HK-2 (cell line): ENCODE measurements around the gene GRIK4.

Source experiments
- DNase-seq: peaks from one replicate; pipeline ENCODE4 v3.0.0-alpha.2; 2018; ENCODE audit not compliant: unreplicated experiment

The GRIK4 gene

GRCh38 chr11:120547811-120548681 is 36.5 kb downstream of the GRIK4 start:
- DNase-seq: peak; percentile 85

- peak; percentile 10 for DNase-seq
Measured at GRCh38 chr11:120548682-120549209, 37.2 kb downstream of the GRIK4 start.

DNA sequence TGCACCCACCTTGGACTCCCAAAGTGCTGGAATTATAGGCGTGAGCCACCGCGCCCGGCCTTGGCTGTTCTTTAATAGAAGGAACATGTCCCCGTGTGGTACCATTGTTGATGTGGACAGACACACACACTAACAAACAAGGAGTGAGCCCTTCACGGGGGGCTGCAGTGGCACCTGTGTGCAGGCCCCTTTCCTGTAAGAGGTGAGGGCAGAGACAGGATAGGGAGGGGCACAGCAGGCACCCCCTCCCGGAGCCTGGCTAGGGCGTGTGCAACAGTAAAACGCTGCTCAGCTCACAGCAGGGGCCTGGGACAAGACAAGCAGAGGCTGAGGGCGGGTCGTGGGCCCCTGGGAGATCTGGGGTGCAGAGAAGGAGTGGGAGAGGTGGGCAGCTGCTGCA is 37.8 kb downstream of the GRIK4 start:
- no peak for DNase-seq

GRCh38 chr11:120550007-120550406 is 38.5 kb downstream of the GRIK4 start:
- DNase-seq: no peak

GRCh38 chr11:120551191-120551590 is 39.6 kb downstream of the GRIK4 start:
- DNase-seq: no peak

DNA sequence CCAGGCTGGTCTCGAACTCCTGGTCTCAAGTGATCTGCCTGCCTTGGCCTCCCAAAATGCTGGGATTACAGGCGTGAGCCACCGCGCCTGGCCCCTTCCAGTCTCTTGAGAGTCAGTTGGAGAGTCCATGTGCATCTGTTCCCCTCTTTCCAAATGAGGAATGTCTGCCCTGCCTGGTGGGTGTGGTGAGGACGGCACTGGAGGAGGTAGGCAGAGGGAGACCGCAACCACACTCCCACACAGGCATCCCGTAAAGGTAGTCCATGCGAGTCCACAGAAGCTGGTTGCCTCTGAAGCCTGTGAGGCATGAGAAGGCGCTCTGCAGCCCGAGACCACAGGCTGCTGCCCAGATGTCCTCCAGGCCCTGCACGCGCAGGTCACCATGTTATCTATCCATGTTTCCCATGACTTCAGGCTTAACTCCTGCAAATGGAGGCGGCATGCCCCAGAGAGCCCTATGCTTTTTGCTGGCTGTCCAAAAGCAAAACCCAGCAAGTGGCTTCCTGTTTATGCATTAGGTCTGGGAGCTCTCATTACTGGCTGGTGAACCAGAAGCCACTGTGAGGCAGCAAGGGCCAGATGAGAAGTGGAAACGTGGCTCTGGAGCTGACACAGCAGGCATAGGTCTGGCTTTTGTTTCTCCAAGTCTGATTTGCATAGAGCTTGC is 43.4 kb downstream of the GRIK4 start:
- DNase-seq: no peak

GRCh38 chr11:120555433-120555773 is 43.9 kb downstream of the GRIK4 start:
- DNase-seq: no peak

- no peak for DNase-seq
Measured at GRCh38 chr11:120556797-120557196, 45.2 kb downstream of the GRIK4 start.

- no peak for DNase-seq
Measured at GRCh38 chr11:120558744-120559431, 47.3 kb downstream of the GRIK4 start.

GRCh38 chr11:120561286-120561685 is 49.7 kb downstream of the GRIK4 start:
- DNase-seq: no peak

- no peak for DNase-seq
Measured at GRCh38 chr11:120562806-120563425, 51.4 kb downstream of the GRIK4 start.

- DNase-seq: no peak
Measured at GRCh38 chr11:120563703-120564572, 52.4 kb downstream of the GRIK4 start.

DNA sequence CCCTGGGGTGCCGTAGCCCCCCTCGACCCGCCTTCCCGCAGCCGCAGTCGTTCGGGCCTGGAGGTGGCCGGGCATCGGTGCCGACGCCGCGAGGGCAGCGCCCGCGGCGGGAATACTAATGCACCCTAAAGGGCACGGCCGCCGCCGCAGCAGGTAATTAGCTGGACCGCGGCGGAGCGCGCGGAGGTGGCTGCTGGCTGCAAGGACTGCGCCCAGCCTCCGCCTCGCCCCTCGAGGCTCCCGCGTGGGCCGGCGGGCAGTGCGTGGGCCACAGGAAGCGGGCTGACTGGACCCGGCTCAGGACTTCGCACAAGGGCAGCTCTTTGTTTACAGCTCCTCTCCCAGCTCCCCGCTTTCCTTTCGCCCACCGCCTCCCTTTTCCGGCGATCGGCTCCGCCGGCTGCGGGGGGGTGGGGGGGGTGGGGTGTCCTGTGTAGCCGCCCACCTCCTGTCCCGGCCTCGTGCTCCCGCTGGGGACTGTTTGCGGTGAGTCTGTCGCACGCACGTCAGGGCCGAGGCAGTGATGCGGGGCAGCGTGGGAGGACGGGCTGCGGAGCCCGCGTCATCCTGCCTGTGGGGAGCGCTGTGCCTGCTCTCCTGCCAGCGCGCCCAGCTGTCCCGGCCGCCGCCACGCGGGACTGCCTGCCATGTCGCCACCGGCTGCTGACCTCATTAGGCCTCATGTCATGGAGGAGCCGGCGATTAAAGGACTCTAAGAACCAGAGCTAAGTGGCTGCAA is 53.2 kb downstream of the GRIK4 start:
- no peak for DNase-seq

- DNase-seq: no peak
Measured at GRCh38 chr11:120565466-120566155, 54.1 kb downstream of the GRIK4 start.

DNA sequence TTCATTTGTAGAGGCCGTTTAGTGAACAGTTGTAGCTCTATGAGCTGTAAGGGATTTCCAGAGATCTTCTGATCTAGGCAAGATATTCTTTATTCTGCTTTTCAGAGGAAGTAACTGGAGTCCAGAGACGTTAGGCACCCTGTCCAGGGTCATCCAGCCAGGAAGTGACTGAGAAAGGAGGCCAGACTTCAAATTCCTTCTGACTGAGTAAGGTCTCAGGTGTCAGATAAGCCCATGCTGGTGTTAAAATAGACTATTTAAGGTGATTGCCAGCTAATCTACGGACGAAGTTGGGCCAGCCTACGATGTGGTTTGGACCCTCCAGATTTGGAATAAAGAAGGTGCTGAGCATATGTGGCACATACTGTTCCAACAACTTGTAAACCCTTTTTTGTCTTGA is 54.6 kb downstream of the GRIK4 start:
- peak; percentile 20 for DNase-seq

GRCh38 chr11:120568572-120569307 is 57.2 kb downstream of the GRIK4 start:
- DNase-seq: no peak

DNA sequence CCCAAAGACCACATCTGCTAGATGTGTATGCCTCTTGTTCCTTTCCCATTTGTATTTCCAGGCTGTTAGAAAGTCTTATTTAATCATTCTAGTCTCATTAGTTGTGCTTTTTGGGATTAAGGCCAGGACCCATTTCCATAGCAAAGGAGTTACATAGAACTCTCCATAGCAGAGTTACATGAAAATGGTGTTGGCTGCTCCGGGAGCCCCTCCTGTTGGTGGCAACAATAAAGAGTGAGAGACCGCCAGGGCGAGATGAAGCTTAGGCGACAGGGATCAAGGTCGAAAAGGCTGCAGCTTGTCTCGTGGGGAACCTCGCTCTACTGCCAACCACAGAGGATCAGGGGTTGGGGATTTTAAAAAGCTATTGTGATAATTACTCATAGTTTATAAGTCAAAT is 58.3 kb downstream of the GRIK4 start:
- DNase-seq: no peak

DNA sequence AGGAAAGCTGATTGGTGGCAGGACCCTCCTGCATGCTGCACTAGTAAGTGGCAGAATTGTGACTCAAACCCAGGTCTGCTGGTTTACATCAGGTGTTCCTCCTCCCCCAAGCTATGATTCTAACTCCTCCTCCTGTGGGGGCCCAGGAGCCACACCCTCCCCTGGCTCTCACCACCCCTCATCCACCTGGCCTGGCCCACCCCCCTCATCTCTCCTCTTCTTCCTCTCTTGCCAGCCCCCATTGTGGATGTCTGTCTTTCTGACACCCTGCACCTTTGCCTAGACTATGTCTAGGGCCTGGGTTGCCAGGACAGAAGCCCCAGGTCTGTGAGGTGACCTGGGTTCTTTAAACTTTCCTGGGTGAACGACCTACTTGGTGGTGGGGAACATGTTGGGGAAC is 59.9 kb downstream of the GRIK4 start:
- no peak for DNase-seq

DNA sequence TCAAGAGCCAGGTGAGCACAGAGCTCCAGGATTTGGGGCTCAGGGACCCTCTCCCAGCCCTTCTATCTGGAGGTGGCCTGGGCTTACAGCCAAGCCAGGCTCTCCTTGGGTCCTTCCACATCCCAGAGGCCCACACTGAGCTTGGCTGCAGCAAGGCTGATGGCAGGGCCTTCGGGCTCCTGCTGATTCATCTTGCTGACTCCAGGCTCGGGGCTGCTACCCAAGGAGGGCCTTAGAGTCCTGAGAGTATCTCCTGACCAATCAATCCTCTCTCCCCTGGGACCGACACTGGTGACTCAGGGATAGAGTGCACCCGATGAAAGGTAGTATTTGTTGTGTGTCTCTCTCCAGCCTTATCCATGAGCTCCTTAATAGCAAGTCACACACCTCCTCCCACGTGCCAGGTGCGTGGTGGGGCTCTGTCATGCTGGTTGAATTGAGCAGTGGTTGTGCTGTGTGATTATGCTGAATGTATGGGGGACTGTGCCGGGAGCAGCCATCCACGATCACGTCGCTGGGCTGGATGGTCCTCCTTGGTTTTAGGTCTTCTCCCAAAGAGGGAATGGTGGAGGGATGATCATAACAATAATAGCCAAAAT is 62.3 kb downstream of the GRIK4 start:
- DNase-seq: no peak
